OCI-LY7 (cell line): Measurements from ENCODE around the gene SH3PXD2A. TPM values are rescaled to one million over a fixed set of nuclear protein-coding genes. Genes with fewer than 3 reads are reported as not detected.

Source experiments
- BruUV-seq: library from RNA; stranded (reverse); fragments of 400-500 nt; replicated peaks from 2 replicates; lab custom pipeline; 2021; lab: Mats Ljungman, UMichigan
- CTCF ChIA-PET: fragments of 300-600 bp; sonication (Branson Sonifier 250); formaldehyde crosslinking; loops from one replicate; lab custom pipeline; 2022; ENCODE audit warnings: antibody characterized with exemption; ENCODE audit not compliant: unreplicated experiment; lab: Charles Lee
- POLR2A ChIA-PET: fragments of 300-600 bp; sonication (Branson Sonifier 250); formaldehyde crosslinking; loops from one replicate; lab custom pipeline; 2022; ENCODE audit warnings: antibody characterized with exemption; lab: Charles Lee
- DNase-seq: peaks from one replicate; pipeline ENCODE4 v3.0.0-alpha.2; 2015; ENCODE audit warnings: low spot score
- H2AFZ ChIP-seq: fragments of 200-600 bp; sonication (generic), shearing (Covaris generic); 2 replicates; pipeline ENCODE4 v1.6.1; 2014; ENCODE audit warnings: mild to moderate bottlenecking, antibody characterized with exemption, low read length, moderate library complexity
- H3K27ac ChIP-seq: fragments of 200-600 bp; sonication (generic); 2 replicates; pipeline ENCODE4 v1.5.1; 2014; ENCODE audit warnings: mixed run types, low read depth, mild to moderate bottlenecking, moderate library complexity, low read length, inconsistent platforms; ENCODE audit not compliant: poor library complexity, severe bottlenecking
- H3K36me3 ChIP-seq: fragments of 200-600 bp; sonication (generic); 2 replicates; pipeline ENCODE4 v1.6.1; 2014; ENCODE audit warnings: mild to moderate bottlenecking, antibody characterized with exemption, low read length, moderate library complexity, mixed read lengths; ENCODE audit not compliant: insufficient read depth
- H3K4me1 ChIP-seq: fragments of 200-600 bp; sonication (generic); 2 replicates; pipeline ENCODE4 v1.5.1; 2014; ENCODE audit warnings: mild to moderate bottlenecking, low read length; ENCODE audit not compliant: insufficient read depth, poor library complexity, severe bottlenecking
- H3K4me2 ChIP-seq: fragments of 200-600 bp; sonication (generic); 2 replicates; pipeline ENCODE4 v1.6.1; 2014; ENCODE audit warnings: mild to moderate bottlenecking, low read length
- H3K4me3 ChIP-seq: fragments of 200-600 bp; sonication (generic); 2 replicates; pipeline ENCODE4 v1.5.1; 2014; ENCODE audit warnings: mild to moderate bottlenecking, low read depth, low read length; ENCODE audit not compliant: poor library complexity, severe bottlenecking
- H3K79me2 ChIP-seq: fragments of 200-600 bp; sonication (generic); 2 replicates; pipeline ENCODE4 v1.6.1; 2016; ENCODE audit warnings: low read depth, mild to moderate bottlenecking, low read length, moderate library complexity, mixed read lengths; ENCODE audit not compliant: insufficient read depth
- H3K9me2 ChIP-seq: fragments of 200-600 bp; sonication (generic); 2 replicates; pipeline ENCODE4 v1.6.1; 2016; ENCODE audit warnings: mild to moderate bottlenecking, low read length, mixed read lengths; ENCODE audit not compliant: insufficient read depth
- H3K9me3 ChIP-seq: fragments of 200-600 bp; sonication (generic); 2 replicates; pipeline ENCODE4 v1.6.1; 2014; ENCODE audit warnings: mild to moderate bottlenecking, mixed run types, low read length, mixed read lengths
- H4K20me1 ChIP-seq: fragments of 200-600 bp; sonication (generic); 2 replicates; pipeline ENCODE4 v1.6.1; 2014; ENCODE audit warnings: mild to moderate bottlenecking, antibody characterized with exemption, low read length, moderate library complexity, mixed read lengths; ENCODE audit not compliant: insufficient read depth
- EZH2phosphoT487 ChIP-seq: fragments of 200-600 bp; sonication (generic); IDR thresholded peaks from 2 replicates; pipeline ENCODE4 v1.6.1; 2018; ENCODE audit warnings: low read depth, borderline replicate concordance, mild to moderate bottlenecking, mixed run types, antibody characterized with exemption, low read length, moderate library complexity, mixed read lengths
- intact Hi-C: fragments of 100-400 bp; cut with micrococcal nuclease; formaldehyde crosslinking; loops from one replicate; pipeline ENCODE4 v1.10.0; 2022; ENCODE audit not compliant: unreplicated experiment
- total RNA-seq, 2 experiments: library from RNA; depleted of rRNA in 1 of 2; stranded (reverse); fragments of >200 nt in 1 of 2; shearing (Covaris generic) in 1 of 2; gene quantifications; 2 replicates each; pipeline ENCODE4 v1.2.3, GENCODE V29; 2014 to 2022
- TF ChIP-seq, protein P1 (sequence below): fragments of 200-600 bp; sonication (generic); conservative IDR thresholded peaks from 2 replicates; pipeline ENCODE4 v1.5.1; 2014; ENCODE audit warnings: mild to moderate bottlenecking, antibody characterized with exemption, low read length, moderate library complexity, mixed read lengths

The SH3PXD2A gene
- total RNA-seq, 2 experiments from 2014 or later = 0.85 to 5.9 TPM

- Histone ChIP-seq H3K9me2 (no peaks in the 10 kb centered on the region), H3K9me3 (no peaks in the 10 kb centered on the region), H3K4me2 (no peak overlapping the region), H3K27ac (no peak overlapping the region), H4K20me1 (no peaks in the 10 kb centered on the region), H3K4me3 (no peak overlapping the region), H3K79me2 (no peaks in the 10 kb centered on the region), H3K36me3 (no peaks in the 10 kb centered on the region), H2AFZ (no peak overlapping the region), H3K4me1 (peaks cover 8% of the 10 kb centered on the region)
- ChIA-PET CTCF (no interaction called here), POLR2A (no interaction called here)
- intact Hi-C loops = no loop called here
- TF ChIP-seq EZH2phosphoT487 = no peak
- TF ChIP-seq, protein P1, sequence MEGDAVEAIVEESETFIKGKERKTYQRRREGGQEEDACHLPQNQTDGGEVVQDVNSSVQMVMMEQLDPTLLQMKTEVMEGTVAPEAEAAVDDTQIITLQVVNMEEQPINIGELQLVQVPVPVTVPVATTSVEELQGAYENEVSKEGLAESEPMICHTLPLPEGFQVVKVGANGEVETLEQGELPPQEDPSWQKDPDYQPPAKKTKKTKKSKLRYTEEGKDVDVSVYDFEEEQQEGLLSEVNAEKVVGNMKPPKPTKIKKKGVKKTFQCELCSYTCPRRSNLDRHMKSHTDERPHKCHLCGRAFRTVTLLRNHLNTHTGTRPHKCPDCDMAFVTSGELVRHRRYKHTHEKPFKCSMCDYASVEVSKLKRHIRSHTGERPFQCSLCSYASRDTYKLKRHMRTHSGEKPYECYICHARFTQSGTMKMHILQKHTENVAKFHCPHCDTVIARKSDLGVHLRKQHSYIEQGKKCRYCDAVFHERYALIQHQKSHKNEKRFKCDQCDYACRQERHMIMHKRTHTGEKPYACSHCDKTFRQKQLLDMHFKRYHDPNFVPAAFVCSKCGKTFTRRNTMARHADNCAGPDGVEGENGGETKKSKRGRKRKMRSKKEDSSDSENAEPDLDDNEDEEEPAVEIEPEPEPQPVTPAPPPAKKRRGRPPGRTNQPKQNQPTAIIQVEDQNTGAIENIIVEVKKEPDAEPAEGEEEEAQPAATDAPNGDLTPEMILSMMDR = no peak
- no TSS peak for BruUV-seq
- DNase-seq = no peak
Observed at GRCh38 chr10:103720328-103720963, 134.9 kb downstream of the SH3PXD2A start.

DNA sequence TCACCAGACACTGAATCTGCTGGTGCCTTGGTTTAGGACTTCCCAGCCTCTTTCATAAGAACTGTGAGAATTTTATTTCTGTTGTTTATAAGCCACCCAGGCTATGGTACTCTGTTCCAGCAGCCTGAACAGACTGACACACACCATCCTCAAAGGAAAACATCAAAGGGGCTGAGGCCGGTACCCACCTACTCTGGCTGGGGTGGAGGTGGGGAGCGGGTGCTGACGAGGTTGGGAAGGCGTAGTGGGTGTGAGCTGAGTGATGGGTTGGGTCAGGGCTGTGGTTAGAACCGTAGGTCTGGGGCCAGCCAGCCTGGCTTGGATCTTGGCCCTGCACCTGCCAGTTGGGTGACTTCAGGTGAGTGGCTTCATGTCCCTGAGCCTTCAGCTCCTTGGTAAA lies 136.3 kb downstream of the SH3PXD2A start:
- Histone ChIP-seq H3K9me3 (no peaks in the 10 kb centered on the region), H4K20me1 (no peaks in the 10 kb centered on the region), H3K4me2 (no peak overlapping the region), H3K79me2 (no peaks in the 10 kb centered on the region), H3K27ac (no peak overlapping the region), H3K9me2 (no peaks in the 10 kb centered on the region), H2AFZ (no peak overlapping the region), H3K4me3 (no peak overlapping the region), H3K36me3 (no peaks in the 10 kb centered on the region), H3K4me1 (peaks cover 8% of the 10 kb centered on the region)
- intact Hi-C loops = no loop called here
- TF ChIP-seq, protein P1 = no peak
- ChIA-PET POLR2A (no interaction called here), CTCF (no interaction called here)
- no peak for DNase-seq
- no TSS peak for BruUV-seq

- H3K4me2 ChIP-seq = no peak overlapping the region
- H3K27ac ChIP-seq = no peak overlapping the region
- H4K20me1 ChIP-seq = no peaks in the 10 kb centered on the region
- H3K79me2 ChIP-seq = no peaks in the 10 kb centered on the region
- no TSS peak for BruUV-seq
- CTCF ChIA-PET = no interaction called here
- intact Hi-C loops = no loop called here
- H3K4me3 ChIP-seq = no peak overlapping the region
- no peaks in the 10 kb centered on the region for H3K36me3 ChIP-seq
- TF ChIP-seq, protein P1 = no peak
- TF ChIP-seq EZH2phosphoT487 = no peak
- H2AFZ ChIP-seq = no peak overlapping the region
- no peak for DNase-seq
- peaks cover 8% of the 10 kb centered on the region for H3K4me1 ChIP-seq
- POLR2A ChIA-PET = no interaction called here
- H3K9me2 ChIP-seq = no peaks in the 10 kb centered on the region
- no peaks in the 10 kb centered on the region for H3K9me3 ChIP-seq
Observed at GRCh38 chr10:103718247-103718620, 137.1 kb downstream of the SH3PXD2A start.
